ENCODE measurements around the gene CRKL.

The CRKL gene

GRCh38 chr22:20983081-20983771, 66.0 kb downstream of the CRKL start:
- DNase-seq (ENCODE audit: low read depth): no peak

GRCh38 chr22:20985720-20986119, 68.5 kb downstream of the CRKL start:
- no peak for DNase-seq (ENCODE audit: low read depth)

- DNase-seq (ENCODE audit: low read depth): no peak
These were observed 69.2 kb downstream of the CRKL start for GRCh38 chr22:20986365-20986764.

- DNase-seq (ENCODE audit: low read depth): no peak
These were observed 70.2 kb downstream of the CRKL start for GRCh38 chr22:20987375-20987774.

- no peak for DNase-seq (ENCODE audit: low read depth)
These were observed 71.5 kb downstream of the CRKL start for GRCh38 chr22:20988573-20989322.

GRCh38 chr22:20989323-20990138, 72.3 kb downstream of the CRKL start:
- DNase-seq (ENCODE audit: low read depth): no peak

GRCh38 chr22:20990184-20991180, 73.3 kb downstream of the CRKL start:
- DNase-seq (ENCODE audit: low read depth): no peak

GRCh38 chr22:20991252-20992055, 74.2 kb downstream of the CRKL start:
- DNase-seq (ENCODE audit: low read depth): no peak

- no peak for DNase-seq (ENCODE audit: low read depth)
These were observed 74.8 kb downstream of the CRKL start for GRCh38 chr22:20992056-20992442.

- DNase-seq (ENCODE audit: low read depth): no peak
These were observed 75.5 kb downstream of the CRKL start for GRCh38 chr22:20992456-20993303.

GRCh38 chr22:20993304-20994127, 76.3 kb downstream of the CRKL start:
- no peak for DNase-seq (ENCODE audit: low read depth)

- no peak for DNase-seq (ENCODE audit: low read depth)
These were observed 77.1 kb downstream of the CRKL start for GRCh38 chr22:20994128-20994901.

- no peak for DNase-seq (ENCODE audit: low read depth)
These were observed 77.7 kb downstream of the CRKL start for GRCh38 chr22:20994902-20995241.

GRCh38 chr22:20995329-20996030, 78.3 kb downstream of the CRKL start:
- no peak for DNase-seq (ENCODE audit: low read depth)

GRCh38 chr22:20996031-20996410, 78.8 kb downstream of the CRKL start:
- no peak for DNase-seq (ENCODE audit: low read depth)

GRCh38 chr22:20996598-20997535, 79.7 kb downstream of the CRKL start:
- no peak for DNase-seq (ENCODE audit: low read depth)
